Astrocyte (in vitro differentiated cells and primary cell): ENCODE data around the gene KDM3B.

Experiments
- CTCF ChIP-seq: IDR thresholded peaks from 2 replicates; pipeline ENCODE4 v1.5.1; 2011; ENCODE audit warnings: low read depth, mild to moderate bottlenecking, inconsistent platforms, low read length, moderate library complexity; ENCODE audit not compliant: insufficient read depth
- EZH2 ChIP-seq: IDR thresholded peaks from 2 replicates; pipeline ENCODE4 v1.6.1; 2012; ENCODE audit warnings: mild to moderate bottlenecking, low read length, inconsistent platforms; ENCODE audit not compliant: insufficient read depth

GRCh38 chr5:138465261-138466124, 113.0 kb downstream of the KDM3B start, which contains the start of gene EGR1:
- TF ChIP-seq CTCF = no peak
- TF ChIP-seq EZH2 = peak; percentile 63
